HepG2 (cell line): ENCODE results near the gene ME2. TPM values are rescaled to one million over a fixed set of nuclear protein-coding genes. Genes with fewer than 3 reads are reported as not detected.

Source experiments
- ATAC-seq: fragments of 200-7000 bp; cut with Tn5 transposase; 3 replicates; pipeline ENCODE4 v1.9.1; 2020; ENCODE audit warnings: mild to moderate bottlenecking, moderate library complexity
- BruUV-seq: library from RNA; stranded (reverse); fragments of 400-500 nt; replicated peaks from 2 replicates; lab custom pipeline; 2021; lab: Mats Ljungman, UMichigan
- CTCF ChIA-PET: fragments of 300-600 bp; formaldehyde crosslinking; extraction: SDS; loops from one replicate; lab custom pipeline; 2021; ENCODE audit warnings: low total read pairs, inconsistent platforms, low intra/inter-chr PET ratio; lab: Yijun Ruan, JAX
- POLR2A ChIA-PET: fragments of 350-600 bp; sonication (Branson Sonifier 250); formaldehyde crosslinking; loops from one replicate; lab custom pipeline; 2020; ENCODE audit warnings: antibody characterized with exemption, inconsistent platforms; lab: Yijun Ruan, JAX
- DNase-seq: peaks from one replicate; pipeline ENCODE4 v3.0.0-alpha.2; 2015; ENCODE audit warnings: low spot score
- FAIRE-seq: peaks from 3 replicates; lab custom pipeline; 2011; peaks lifted over from hg19 to GRCh38; lab: Jason Lieb, UNC
- H2AFZ ChIP-seq: one replicate; pipeline ENCODE4 v1.6.1; 2011; ENCODE audit warnings: low read length, inconsistent platforms
- H3K27ac ChIP-seq: fragments of 300-600 bp; 3 replicates; pipeline ENCODE4 v1.8.0; 2011; ENCODE audit warnings: mixed run types, mild to moderate bottlenecking, mixed read lengths, low read length, inconsistent platforms; ENCODE audit not compliant: insufficient read depth; ENCODE audit errors: extremely low read length
- H3K27me3 ChIP-seq, 2 experiments: fragments of 200-600 bp in 1 of 2; 2 replicates in 1 of 2; 3 replicates in 1 of 2; pipeline versions ENCODE4 v1.6.0 to v1.8.0; 2011; ENCODE audit warnings: low read length in 2 of 2, mild to moderate bottlenecking in 2 of 2, moderate library complexity in 2 of 2, inconsistent platforms in 1 of 2; ENCODE audit not compliant: insufficient read depth in 2 of 2, control insufficient read depth in 1 of 2
- H3K36me3 ChIP-seq, 2 experiments: fragments of 200-600 bp in 1 of 2; replicated peaks in 1 of 2; 2 replicates in 1 of 2; 3 replicates in 1 of 2; pipeline versions ENCODE4 v1.5.1 to v1.8.0; 2011; ENCODE audit warnings: low read length in 2 of 2, inconsistent platforms in 1 of 2; ENCODE audit not compliant: insufficient read depth in 2 of 2, control insufficient read depth in 1 of 2
- H3K4me1 ChIP-seq: 2 replicates; pipeline ENCODE4 v1.5.1; 2012; ENCODE audit warnings: low read length, inconsistent platforms; ENCODE audit not compliant: insufficient read depth
- H3K4me2 ChIP-seq: 2 replicates; pipeline ENCODE4 v1.6.0; 2011; ENCODE audit warnings: low read depth, low read length, inconsistent platforms
- H3K4me3 ChIP-seq, 3 experiments: fragments of 200-600 bp in 1 of 3; sonication (generic), shearing (Covaris generic) in 1 of 3; replicated peaks in 1 of 3; 2 replicates each; pipeline ENCODE4 v1.5.1; 2011 to 2016; ENCODE audit warnings: low read length in 3 of 3, inconsistent platforms in 2 of 3, low read depth in 2 of 3, mild to moderate bottlenecking in 2 of 3, control low read depth in 1 of 3, mixed read lengths in 1 of 3; ENCODE audit not compliant: insufficient read depth in 1 of 3
- H3K79me2 ChIP-seq: one replicate; pipeline ENCODE4 v1.6.1; 2011; ENCODE audit warnings: low read length, inconsistent platforms; ENCODE audit not compliant: insufficient read depth
- H3K9ac ChIP-seq: 2 replicates; pipeline ENCODE4 v1.6.0; 2011; ENCODE audit warnings: mild to moderate bottlenecking, low read depth, low read length, inconsistent platforms; ENCODE audit not compliant: insufficient read depth
- H3K9me3 ChIP-seq: 2 replicates; pipeline ENCODE4 v1.5.1; 2012; ENCODE audit warnings: mild to moderate bottlenecking, low read length
- H4K20me1 ChIP-seq: 2 replicates; pipeline ENCODE4 v1.6.0; 2011; ENCODE audit warnings: inconsistent platforms, mild to moderate bottlenecking, low read length, moderate library complexity; ENCODE audit not compliant: insufficient read depth
- BORCS8-MEF2B ChIP-seq: sonication (generic); formaldehyde crosslinking; IDR thresholded peaks from 2 replicates; pipeline ENCODE4 v1.8.0; 2022; ENCODE audit warnings: mild to moderate bottlenecking, missing genetic modification reagents
- CHD2 ChIP-seq: IDR thresholded peaks from 2 replicates; pipeline ENCODE4 v1.6.1; 2011; ENCODE audit warnings: low read depth, low read length, improper control_type of control experiment
- IKZF1 ChIP-seq: fragments of 450-650 bp; IDR thresholded peaks from 2 replicates; pipeline ENCODE4 v1.7.1; 2016
- REPIN1 ChIP-seq: sonication (generic); formaldehyde crosslinking; IDR thresholded peaks from 2 replicates; pipeline ENCODE4 v1.8.0; 2022; ENCODE audit warnings: missing genetic modification reagents, low read depth, mild to moderate bottlenecking, borderline replicate concordance
- SRSF1 ChIP-seq: fragments of 200-400 bp; formaldehyde crosslinking; optimal IDR thresholded peaks from 2 replicates; pipeline ENCODE3; 2017; ENCODE audit warnings: mild to moderate bottlenecking, low read depth, low read length, moderate library complexity
- THRA ChIP-seq: sonication (generic); formaldehyde crosslinking; IDR thresholded peaks from 2 replicates; pipeline ENCODE4 v1.4.0; 2020; ENCODE audit warnings: missing genetic modification reagents, borderline replicate concordance
- ZBTB42 ChIP-seq: sonication (generic); formaldehyde crosslinking; IDR thresholded peaks from 2 replicates; pipeline ENCODE4 v1.5.0; 2020; ENCODE audit warnings: mild to moderate bottlenecking, missing genetic modification reagents
- ZBTB7A ChIP-seq: sonication (generic); formaldehyde crosslinking; IDR thresholded peaks from 2 replicates; pipeline ENCODE4 v1.8.0; 2022; ENCODE audit warnings: mild to moderate bottlenecking, missing genetic modification reagents
- ZNF124 ChIP-seq: sonication (generic); formaldehyde crosslinking; IDR thresholded peaks from 2 replicates; pipeline ENCODE4 v1.4.0; 2020; ENCODE audit warnings: missing genetic modification reagents
- ZNF224 ChIP-seq: sonication (generic); formaldehyde crosslinking; IDR thresholded peaks from 2 replicates; pipeline ENCODE4 v1.5.0; 2020; ENCODE audit warnings: mild to moderate bottlenecking, missing genetic modification reagents
- ZNF552 ChIP-seq: sonication (generic); formaldehyde crosslinking; IDR thresholded peaks from 2 replicates; pipeline ENCODE4 v1.9.0; 2022; ENCODE audit warnings: missing genetic modification reagents, mild to moderate bottlenecking, borderline replicate concordance
- ZNF713 ChIP-seq: sonication (generic); formaldehyde crosslinking; IDR thresholded peaks from 2 replicates; pipeline ENCODE4 v1.4.0; 2020; ENCODE audit warnings: mild to moderate bottlenecking, missing genetic modification reagents
- ZNF720 ChIP-seq: sonication (generic); formaldehyde crosslinking; IDR thresholded peaks from 2 replicates; pipeline ENCODE4 v1.4.0; 2020; ENCODE audit warnings: missing genetic modification reagents
- WGBS: methylation state at CpG from one replicate; pipeline ENCODE4 v1.1.6; 2017; ENCODE audit warnings: low lambda C conversion rate; 5-methylcytosine and 5-hydroxymethylcytosine counted together
- in situ Hi-C: cut with HindIII; loops from 2 replicates; pipeline ENCODE4 v1.10.0; 2017; ENCODE audit warnings: low pct_unique_long_range_greater_than_20kb; ENCODE audit not compliant: extremely low pct_ligation_motif_present
- intact Hi-C: fragments of 100-400 bp; cut with micrococcal nuclease; formaldehyde crosslinking; loops from one replicate; pipeline ENCODE4 v1.10.0; 2022; ENCODE audit not compliant: unreplicated experiment
- polyA plus RNA-seq, 8 experiments: library from polyadenylated mRNA; depleted of rRNA in 3 of 8; stranded (reverse) in 7 of 8; unstranded in 1 of 8; fragments of >200 nt; fragmentation: Illumina TruSeq in 4 of 8; extraction: Trizol in 4 of 8; gene quantifications; 2 replicates each; pipeline versions ENCODE4 v1.2.1 to v1.2.3, GENCODE V29; 2011 to 2016; ENCODE audit warnings: low read depth in 4 of 8, missing spikeins in 1 of 8, mixed read lengths in 1 of 8; ENCODE audit not compliant: insufficient read depth in 1 of 8
- total RNA-seq, 5 experiments: library from RNA; depleted of rRNA; stranded (reverse); fragments of >200 nt; fragmentation: Illumina TruSeq; extraction: Trizol; gene quantifications; 2 replicates each; pipeline ENCODE4 v1.2.3, GENCODE V29; 2016; ENCODE audit warnings: low read depth in 1 of 5
- TF ChIP-seq, protein P1 (sequence below): sonication (generic); formaldehyde crosslinking; IDR thresholded peaks from 2 replicates; pipeline ENCODE4 v1.9.0; 2021; ENCODE audit warnings: missing genetic modification reagents, mild to moderate bottlenecking, borderline replicate concordance
- TF ChIP-seq, protein P2 (sequence below): sonication (generic); formaldehyde crosslinking; IDR thresholded peaks from 2 replicates; pipeline ENCODE4 v1.4.0; 2020; ENCODE audit warnings: missing genetic modification reagents
- TF ChIP-seq, protein P3 (sequence below): sonication (generic); formaldehyde crosslinking; IDR thresholded peaks from 2 replicates; pipeline ENCODE4 v1.5.0; 2020; ENCODE audit warnings: mild to moderate bottlenecking, missing genetic modification reagents, moderate library complexity

Gene ME2
- total and polyA plus RNA-seq, 2 of the 13 experiments (the other 11 are each of a cell fraction or from before 2014, with no cell fraction given): 17.3 to 20.6 TPM

- Histone ChIP-seq H3K9ac (no peak overlapping the region), H4K20me1 (no peaks in the 10 kb centered on the region), H3K9me3 (no peaks in the 10 kb centered on the region), H2AFZ (no peak overlapping the region), H3K4me2 (no peak overlapping the region), H3K27ac (no peak overlapping the region), H3K4me1 (no peaks in the 10 kb centered on the region), H3K4me3 (no peak overlapping the region), H3K27me3 (no peaks in the 10 kb centered on the region), H3K79me2 (no peaks in the 10 kb centered on the region), H3K36me3 (no peaks in the 10 kb centered on the region)
- in situ Hi-C loops (no loop called here), intact Hi-C loops (no loop called here)
- FAIRE-seq (no peak), ATAC-seq (no peak), DNase-seq (no peak)
- BruUV-seq: no TSS peak
- 2% methylated on average over 6 of the region's 6 CpGs for WGBS
- POLR2A ChIA-PET: no interaction called here
- TF ChIP-seq BORCS8-MEF2B (CRISPR knock-in tag): no peak
- TF ChIP-seq THRA (CRISPR knock-in tag): no peak
- no peak for TF ChIP-seq IKZF1
- no peak for TF ChIP-seq SRSF1
- TF ChIP-seq CHD2: no peak
- TF ChIP-seq ZNF720: no peak
- no peak for TF ChIP-seq ZNF713 (CRISPR knock-in tag)
- TF ChIP-seq ZBTB42 (CRISPR knock-in tag): no peak
- TF ChIP-seq REPIN1 (CRISPR knock-in tag): no peak
- no peak for TF ChIP-seq ZNF224 (CRISPR knock-in tag)
- TF ChIP-seq, protein P1, sequence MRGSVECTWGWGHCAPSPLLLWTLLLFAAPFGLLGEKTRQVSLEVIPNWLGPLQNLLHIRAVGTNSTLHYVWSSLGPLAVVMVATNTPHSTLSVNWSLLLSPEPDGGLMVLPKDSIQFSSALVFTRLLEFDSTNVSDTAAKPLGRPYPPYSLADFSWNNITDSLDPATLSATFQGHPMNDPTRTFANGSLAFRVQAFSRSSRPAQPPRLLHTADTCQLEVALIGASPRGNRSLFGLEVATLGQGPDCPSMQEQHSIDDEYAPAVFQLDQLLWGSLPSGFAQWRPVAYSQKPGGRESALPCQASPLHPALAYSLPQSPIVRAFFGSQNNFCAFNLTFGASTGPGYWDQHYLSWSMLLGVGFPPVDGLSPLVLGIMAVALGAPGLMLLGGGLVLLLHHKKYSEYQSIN: no peak
- TF ChIP-seq, protein P2, sequence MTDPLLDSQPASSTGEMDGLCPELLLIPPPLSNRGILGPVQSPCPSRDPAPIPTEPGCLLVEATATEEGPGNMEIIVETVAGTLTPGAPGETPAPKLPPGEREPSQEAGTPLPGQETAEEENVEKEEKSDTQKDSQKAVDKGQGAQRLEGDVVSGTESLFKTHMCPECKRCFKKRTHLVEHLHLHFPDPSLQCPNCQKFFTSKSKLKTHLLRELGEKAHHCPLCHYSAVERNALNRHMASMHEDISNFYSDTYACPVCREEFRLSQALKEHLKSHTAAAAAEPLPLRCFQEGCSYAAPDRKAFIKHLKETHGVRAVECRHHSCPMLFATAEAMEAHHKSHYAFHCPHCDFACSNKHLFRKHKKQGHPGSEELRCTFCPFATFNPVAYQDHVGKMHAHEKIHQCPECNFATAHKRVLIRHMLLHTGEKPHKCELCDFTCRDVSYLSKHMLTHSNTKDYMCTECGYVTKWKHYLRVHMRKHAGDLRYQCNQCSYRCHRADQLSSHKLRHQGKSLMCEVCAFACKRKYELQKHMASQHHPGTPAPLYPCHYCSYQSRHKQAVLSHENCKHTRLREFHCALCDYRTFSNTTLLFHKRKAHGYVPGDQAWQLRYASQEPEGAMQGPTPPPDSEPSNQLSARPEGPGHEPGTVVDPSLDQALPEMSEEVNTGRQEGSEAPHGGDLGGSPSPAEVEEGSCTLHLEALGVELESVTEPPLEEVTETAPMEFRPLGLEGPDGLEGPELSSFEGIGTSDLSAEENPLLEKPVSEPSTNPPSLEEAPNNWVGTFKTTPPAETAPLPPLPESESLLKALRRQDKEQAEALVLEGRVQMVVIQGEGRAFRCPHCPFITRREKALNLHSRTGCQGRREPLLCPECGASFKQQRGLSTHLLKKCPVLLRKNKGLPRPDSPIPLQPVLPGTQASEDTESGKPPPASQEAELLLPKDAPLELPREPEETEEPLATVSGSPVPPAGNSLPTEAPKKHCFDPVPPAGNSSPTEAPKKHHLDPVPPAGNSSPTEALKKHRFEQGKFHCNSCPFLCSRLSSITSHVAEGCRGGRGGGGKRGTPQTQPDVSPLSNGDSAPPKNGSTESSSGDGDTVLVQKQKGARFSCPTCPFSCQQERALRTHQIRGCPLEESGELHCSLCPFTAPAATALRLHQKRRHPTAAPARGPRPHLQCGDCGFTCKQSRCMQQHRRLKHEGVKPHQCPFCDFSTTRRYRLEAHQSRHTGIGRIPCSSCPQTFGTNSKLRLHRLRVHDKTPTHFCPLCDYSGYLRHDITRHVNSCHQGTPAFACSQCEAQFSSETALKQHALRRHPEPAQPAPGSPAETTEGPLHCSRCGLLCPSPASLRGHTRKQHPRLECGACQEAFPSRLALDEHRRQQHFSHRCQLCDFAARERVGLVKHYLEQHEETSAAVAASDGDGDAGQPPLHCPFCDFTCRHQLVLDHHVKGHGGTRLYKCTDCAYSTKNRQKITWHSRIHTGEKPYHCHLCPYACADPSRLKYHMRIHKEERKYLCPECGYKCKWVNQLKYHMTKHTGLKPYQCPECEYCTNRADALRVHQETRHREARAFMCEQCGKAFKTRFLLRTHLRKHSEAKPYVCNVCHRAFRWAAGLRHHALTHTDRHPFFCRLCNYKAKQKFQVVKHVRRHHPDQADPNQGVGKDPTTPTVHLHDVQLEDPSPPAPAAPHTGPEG: no peak
- TF ChIP-seq, protein P3, sequence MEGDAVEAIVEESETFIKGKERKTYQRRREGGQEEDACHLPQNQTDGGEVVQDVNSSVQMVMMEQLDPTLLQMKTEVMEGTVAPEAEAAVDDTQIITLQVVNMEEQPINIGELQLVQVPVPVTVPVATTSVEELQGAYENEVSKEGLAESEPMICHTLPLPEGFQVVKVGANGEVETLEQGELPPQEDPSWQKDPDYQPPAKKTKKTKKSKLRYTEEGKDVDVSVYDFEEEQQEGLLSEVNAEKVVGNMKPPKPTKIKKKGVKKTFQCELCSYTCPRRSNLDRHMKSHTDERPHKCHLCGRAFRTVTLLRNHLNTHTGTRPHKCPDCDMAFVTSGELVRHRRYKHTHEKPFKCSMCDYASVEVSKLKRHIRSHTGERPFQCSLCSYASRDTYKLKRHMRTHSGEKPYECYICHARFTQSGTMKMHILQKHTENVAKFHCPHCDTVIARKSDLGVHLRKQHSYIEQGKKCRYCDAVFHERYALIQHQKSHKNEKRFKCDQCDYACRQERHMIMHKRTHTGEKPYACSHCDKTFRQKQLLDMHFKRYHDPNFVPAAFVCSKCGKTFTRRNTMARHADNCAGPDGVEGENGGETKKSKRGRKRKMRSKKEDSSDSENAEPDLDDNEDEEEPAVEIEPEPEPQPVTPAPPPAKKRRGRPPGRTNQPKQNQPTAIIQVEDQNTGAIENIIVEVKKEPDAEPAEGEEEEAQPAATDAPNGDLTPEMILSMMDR (CRISPR knock-in tag): no peak
- no peak for TF ChIP-seq ZBTB7A
- TF ChIP-seq ZNF552 (CRISPR knock-in tag): no peak
- no peak for TF ChIP-seq ZNF124
- CTCF ChIA-PET: no interaction called here
Observed at GRCh38 chr18:50844554-50844953, 34.4 kb upstream of the ME2 start.
